Activated CD4-positive, alpha-beta T cell treated with anti-CD3 and anti-CD28 coated beads for 24 hours (primary cell): Measurements from ENCODE around the gene LMAN2.

Experiments
- DNase-seq, 2 donors: peaks; one replicate each; pipeline ENCODE4 v3.0.0-alpha.2; 2020; ENCODE audit warnings: low read depth in 2 of 2

Gene LMAN2, protein sequence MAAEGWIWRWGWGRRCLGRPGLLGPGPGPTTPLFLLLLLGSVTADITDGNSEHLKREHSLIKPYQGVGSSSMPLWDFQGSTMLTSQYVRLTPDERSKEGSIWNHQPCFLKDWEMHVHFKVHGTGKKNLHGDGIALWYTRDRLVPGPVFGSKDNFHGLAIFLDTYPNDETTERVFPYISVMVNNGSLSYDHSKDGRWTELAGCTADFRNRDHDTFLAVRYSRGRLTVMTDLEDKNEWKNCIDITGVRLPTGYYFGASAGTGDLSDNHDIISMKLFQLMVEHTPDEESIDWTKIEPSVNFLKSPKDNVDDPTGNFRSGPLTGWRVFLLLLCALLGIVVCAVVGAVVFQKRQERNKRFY

GRCh38 chr5:177351392-177352329, at the start of gene LMAN2:
TSS of gene LMAN2 (minus strand) at chr5:177351668. CDS start at chr5:177351647, 21 bp downstream.
- DNase-seq, result peak; percentile 80

GRCh38 chr5:177399997-177400868, 48.8 kb upstream of the LMAN2 start, which contains the start of gene PFN3:
TSS of gene PFN3 (minus strand) at chr5:177400661. CDS start at chr5:177400576, 85 bp downstream.
- DNase-seq, result no peak

- DNase-seq, result no peak
These were observed 46.5 kb upstream of the LMAN2 start for GRCh38 chr5:177397875-177398390.

DNA sequence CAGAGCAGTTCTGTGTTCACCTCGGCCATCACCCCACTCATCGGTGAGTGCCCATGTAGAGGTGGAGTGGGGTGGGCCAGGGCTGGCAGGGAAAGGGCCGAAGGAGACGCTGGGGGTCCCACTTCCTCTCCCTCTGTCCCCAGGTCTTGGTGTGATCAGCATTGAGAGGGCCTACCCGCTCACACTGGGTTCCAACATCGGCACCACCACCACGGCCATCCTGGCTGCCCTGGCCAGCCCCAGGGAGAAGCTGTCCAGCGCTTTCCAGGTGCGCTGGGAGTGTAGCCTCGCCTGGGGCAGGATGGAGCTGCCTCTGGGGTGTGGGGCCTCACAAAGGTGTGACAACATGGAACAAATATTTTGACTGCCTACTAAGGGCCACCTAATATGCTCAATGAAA, 45.3 kb upstream of the LMAN2 start:
- DNase-seq, result no peak

GRCh38 chr5:177396078-177396477, 44.6 kb upstream of the LMAN2 start:
- no peak for DNase-seq

DNA sequence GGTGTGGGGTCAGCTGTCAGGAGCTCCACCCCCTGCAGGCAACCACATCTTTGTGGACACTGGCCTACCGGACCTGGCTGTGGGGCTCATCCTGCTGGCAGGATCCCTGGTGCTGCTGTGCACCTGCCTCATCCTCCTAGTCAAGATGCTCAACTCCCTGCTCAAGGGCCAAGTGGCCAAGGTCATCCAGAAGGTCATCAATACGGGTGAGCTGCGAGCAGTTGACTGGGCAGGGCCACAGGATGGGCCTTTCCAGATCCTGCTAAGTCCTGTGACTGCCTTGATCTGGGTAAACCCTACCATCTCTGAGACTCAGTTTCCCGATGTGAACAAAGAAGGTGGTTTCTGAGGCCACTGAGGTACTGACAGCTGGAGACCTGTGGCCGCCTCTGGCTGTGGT, 42.5 kb upstream of the LMAN2 start:
- no peak for DNase-seq

- DNase-seq, result no peak
These were observed 41.8 kb upstream of the LMAN2 start for GRCh38 chr5:177393206-177393765.

- no peak for DNase-seq
These were observed 41.3 kb upstream of the LMAN2 start for GRCh38 chr5:177392765-177393164.

DNA sequence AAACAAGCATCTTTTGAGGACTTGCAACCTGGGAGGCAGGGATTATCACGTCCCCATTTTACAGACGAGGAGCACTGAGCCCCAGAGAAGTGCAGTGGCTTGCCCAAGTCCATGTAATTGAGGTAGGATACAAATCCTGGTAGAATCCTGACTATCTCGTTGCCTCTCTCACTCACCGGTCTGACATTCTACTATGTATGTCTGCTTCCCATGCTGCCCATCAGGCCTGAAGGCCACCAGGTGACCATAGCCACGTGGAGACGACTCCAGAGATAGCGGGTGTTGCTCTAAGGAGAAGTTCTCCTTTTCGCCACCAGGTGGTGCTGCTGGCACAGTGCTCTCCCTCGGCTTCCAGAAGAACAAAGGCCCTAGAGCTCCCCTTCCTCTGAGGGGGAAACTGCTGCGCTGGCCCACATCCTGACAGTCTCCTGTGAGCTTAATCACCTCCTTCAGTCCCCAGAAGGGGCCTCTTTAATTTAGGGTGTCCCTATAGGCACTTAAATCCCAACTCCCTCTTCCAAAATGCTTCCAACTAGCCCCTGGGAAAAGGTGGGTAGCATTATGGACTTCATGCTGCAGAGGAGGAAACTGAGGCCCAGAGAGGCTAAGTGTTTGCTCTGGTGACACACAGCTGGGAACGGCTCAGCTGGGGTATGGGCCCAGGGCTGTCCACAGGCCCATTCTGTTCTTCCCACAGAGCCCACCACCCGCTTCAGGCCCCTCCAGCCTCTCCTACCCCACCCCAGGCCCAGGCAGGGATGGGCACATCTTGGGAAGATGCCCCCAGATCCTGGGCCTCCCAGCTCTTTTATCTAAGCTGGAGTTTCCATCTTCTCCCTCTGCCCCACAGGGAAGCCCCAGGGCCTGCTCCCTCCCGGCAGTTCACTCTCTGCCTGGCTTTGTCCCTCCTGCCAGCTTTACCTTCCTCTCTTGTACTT, 39.2 kb upstream of the LMAN2 start:
- DNase-seq, result peak; percentile 84 to 86

DNA sequence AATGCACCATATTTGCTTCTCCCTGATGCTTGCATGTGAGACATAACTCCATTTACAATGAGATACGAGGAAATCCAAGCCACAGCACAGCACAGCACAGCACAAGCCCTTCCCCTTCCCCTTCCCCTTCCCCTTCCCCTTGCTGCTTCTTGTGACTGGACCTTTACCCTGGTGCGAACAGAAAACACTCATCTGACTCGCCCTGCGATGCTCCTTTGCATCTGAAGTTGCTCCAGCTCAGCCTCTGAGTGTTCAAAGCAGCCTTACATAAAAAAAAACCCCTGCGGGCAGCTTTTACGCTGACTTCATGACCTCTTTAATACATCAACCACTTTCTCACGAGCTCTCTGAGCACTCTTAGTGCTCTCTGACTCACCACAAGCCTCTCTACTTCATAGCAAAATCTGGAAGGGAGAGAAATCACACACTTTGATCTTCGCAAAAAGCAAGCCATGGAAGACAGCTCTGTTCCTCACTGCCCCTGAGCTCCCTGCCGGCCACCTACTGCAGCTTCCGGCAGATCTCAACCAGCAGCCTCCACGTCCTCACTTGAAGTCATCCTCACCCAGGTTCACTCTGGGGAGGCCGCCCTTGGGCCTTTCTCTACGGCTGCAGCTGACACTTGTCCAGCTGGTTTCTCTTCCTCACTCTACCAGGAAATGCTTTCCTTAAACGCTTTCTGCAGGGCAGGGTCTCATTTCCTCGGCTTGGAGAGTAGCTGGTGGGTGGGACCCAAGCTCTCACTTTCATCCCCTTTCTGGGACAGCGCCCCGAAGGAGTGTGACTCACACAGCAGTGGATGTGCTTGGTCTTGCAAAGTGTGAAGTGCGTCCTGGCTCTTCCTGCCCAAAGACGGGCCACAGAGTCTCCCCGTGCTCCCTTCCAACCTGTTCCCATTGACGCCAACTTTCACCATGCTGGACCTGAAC, 38.0 kb upstream of the LMAN2 start:
- DNase-seq, result peak in 1 of 2 donors; percentile 42

- no peak for DNase-seq
These were observed 37.1 kb upstream of the LMAN2 start for GRCh38 chr5:177388521-177389052.

DNA sequence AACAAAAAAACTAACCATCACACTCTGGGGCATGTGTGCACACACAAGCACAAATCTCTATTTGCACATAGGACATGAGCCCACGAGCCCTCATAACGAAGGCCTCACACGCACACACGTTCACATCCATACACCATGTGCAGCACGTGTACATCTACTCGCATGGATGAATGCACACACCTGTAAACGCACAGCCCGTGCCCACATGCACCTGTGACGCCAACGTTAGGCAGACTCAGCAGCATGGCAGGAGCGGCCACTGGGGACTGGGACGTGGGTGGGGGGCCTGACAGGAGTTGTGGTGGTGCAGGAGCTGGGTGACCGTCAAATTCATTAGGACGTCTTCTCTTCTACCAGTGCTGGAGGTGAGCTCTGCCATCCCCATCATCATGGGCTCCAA, 35.9 kb upstream of the LMAN2 start:
- no peak for DNase-seq

DNA sequence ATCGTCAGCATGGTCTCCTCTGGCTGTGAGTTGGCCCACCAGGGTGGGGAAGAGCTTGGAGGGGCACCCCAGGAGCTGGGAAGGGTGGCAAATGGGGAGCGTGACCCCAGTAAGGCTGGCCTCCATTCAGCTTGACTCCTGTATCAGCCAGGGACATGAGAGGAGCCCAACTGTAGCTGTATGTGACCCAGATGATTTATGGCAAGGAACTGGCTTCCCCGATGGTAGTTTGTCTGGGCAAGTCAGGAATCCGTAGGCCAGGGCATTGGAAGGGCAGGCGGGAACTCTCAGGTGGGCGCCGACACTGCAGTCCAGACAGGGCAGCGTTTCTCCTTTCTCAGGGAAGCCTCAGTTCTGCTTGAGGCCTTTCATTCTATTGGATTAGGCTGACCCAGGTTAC, 35.1 kb upstream of the LMAN2 start:
- no peak for DNase-seq

DNA sequence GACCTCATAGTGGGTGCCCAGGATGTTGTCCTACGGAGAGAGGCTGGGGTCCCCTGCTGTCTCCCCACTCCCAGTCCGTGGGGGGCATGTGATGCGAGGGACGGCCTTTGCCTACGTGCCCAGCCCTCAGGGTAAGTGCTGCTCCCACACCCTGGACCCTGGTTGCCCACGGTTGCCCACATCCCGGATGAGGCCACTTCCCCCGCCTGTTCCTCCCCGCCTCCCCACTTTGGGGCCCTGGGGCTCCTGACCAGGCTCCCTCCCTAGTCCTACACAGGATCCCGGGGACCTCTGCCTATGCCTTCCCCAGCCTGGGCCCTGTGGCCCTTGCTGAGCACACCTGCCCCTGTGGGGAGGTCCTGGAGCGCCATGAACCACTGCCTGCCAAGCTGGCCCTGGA, 34.3 kb upstream of the LMAN2 start:
- no peak for DNase-seq

- no peak for DNase-seq
These were observed 32.7 kb upstream of the LMAN2 start, which contains the start of gene SLC34A1 for GRCh38 chr5:177384134-177384533. TSS of gene SLC34A1 (plus strand) at chr5:177384434. CDS start at chr5:177385742, 1,308 bp downstream.

GRCh38 chr5:177383181-177383580, 31.7 kb upstream of the LMAN2 start:
- no peak for DNase-seq

DNA sequence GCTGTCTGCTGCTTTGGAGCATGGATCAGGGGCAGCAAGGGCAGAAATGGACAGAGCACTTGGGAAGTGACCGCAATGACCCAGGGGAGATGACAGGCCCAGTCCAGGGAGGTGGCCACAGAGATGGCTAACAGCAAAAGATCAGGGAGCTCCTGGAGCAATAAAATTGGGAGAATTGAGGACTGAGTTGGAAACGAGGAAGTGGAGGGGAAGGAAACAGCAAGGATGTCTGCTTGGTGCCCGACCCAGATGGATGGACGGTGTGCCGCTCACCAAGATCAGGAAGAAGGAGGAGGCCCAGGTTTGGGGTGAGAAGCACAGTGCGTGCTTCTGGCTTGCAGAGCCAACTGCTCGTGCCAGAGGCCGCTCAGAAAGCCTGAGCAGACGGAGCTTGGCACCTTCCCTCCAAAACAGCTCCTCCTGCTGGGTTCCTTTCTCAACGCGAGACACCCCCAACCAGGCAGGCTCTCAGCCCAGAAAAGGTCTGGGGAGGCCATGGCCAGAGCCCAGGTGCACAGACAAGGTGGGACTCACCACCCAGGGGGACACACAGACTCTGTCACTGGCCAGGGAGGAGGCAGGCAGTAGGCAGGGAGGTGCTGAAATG, 31.1 kb upstream of the LMAN2 start:
- no peak for DNase-seq

DNA sequence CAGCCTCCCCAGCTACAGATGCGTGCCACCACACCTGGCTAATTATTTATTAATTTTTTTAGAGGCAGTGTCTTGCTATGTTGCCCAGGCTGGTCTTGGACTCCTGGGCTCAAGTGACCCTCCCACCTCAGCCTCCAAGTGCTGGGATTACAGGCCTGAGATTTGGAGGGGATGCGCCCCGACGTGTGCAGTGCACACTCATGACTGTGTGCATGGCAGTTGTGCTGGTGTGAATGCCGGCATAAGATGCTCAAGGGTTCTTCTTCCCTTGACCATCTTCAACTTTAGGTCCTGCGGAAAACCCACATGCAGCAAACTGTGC, 29.3 kb upstream of the LMAN2 start:
- no peak for DNase-seq
